ENCODE data around the gene PYDC2. TPM values are rescaled to one million over a fixed set of nuclear protein-coding genes. Genes with fewer than 3 reads are reported as not detected.

The PYDC2 gene
- total RNA-seq, 4 donors from 2014 or later, result not detected

DNA sequence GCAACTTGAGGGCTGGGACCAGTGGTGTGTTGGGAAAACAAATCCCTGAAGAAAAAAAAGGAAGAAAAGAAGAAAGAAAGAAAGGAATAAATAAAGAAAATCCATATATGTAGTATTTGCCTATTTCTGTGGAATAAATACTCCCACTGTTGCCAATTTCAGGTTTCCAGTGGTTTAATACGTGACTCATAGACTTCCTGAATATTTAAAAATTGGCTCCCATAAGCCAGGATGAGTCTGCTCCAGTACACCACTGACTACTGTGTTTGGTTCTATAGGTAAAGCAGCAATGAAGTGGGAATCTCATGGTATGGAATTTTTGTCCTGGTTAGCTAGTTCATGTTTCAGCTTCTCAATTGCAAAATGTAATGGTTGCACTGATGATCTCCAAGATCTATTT lies 31.6 kb downstream of the PYDC2 start:
- 63 to 70% methylated on average over 1 of the region's 1 CpG for WGBS, 2 donors (ENCODE audit: low coverage in 1 of 2)

DNA sequence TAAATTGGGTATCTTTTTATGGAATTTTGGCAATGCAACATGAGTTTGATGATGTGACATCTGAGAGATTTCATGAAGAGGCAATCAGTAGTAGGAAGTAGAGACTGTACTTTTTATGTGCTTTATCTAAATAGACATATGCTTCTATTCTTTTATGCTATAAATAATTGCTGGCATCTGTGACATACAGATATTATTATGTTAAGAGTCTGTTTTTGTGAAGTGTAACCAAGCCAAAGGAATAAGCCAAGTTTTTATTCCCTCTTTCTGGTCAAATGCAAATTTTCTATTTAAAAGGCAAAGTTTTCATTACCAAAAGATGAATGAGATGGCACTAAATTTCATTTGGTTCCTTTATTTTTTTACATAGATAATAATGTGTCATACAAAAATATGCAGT lies 32.4 kb downstream of the PYDC2 start:
- TF ChIP-seq, protein P1, sequence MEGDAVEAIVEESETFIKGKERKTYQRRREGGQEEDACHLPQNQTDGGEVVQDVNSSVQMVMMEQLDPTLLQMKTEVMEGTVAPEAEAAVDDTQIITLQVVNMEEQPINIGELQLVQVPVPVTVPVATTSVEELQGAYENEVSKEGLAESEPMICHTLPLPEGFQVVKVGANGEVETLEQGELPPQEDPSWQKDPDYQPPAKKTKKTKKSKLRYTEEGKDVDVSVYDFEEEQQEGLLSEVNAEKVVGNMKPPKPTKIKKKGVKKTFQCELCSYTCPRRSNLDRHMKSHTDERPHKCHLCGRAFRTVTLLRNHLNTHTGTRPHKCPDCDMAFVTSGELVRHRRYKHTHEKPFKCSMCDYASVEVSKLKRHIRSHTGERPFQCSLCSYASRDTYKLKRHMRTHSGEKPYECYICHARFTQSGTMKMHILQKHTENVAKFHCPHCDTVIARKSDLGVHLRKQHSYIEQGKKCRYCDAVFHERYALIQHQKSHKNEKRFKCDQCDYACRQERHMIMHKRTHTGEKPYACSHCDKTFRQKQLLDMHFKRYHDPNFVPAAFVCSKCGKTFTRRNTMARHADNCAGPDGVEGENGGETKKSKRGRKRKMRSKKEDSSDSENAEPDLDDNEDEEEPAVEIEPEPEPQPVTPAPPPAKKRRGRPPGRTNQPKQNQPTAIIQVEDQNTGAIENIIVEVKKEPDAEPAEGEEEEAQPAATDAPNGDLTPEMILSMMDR (IDR thresholded peaks at IDR 0.05), result no peak
- TF ChIP-seq POLR2A (IDR thresholded peaks at IDR 0.05) (no peak), POLR2AphosphoS5 (IDR thresholded peaks at IDR 0.05) (no peak), EP300 (IDR thresholded peaks at IDR 0.05; ENCODE audit: low read depth) (no peak)
- Histone ChIP-seq H3K27ac (no peak overlapping the region), H3K4me1 (no peaks in the 10 kb centered on the region), H3K4me3 (no peak overlapping the region), H3K27me3 (no peaks in the 10 kb centered on the region), H3K9me3 (no peaks in the 10 kb centered on the region), H3K36me3 (no peaks in the 10 kb centered on the region)
- no peak for DNase-seq
- intact Hi-C loops (cut with DNase I; ENCODE audit: low total_unique reads) (no loop called here), in situ Hi-C loops (cut with MboI; ENCODE audit: low pct_ligation_motif_present in 1 of 4, low pct_unique_long_range_greater_than_20kb in 1 of 4, low sequenced_read_pairs in 3 of 4) (no loop called here)

More for the DNA sequence above, 31.6 kb downstream of the PYDC2 start:
- Histone ChIP-seq H3K4me3 (no peak overlapping the region), H3K4me1 (no peaks in the 10 kb centered on the region), H3K27ac (no peak overlapping the region), H3K9me3 (no peaks in the 10 kb centered on the region), H3K36me3 (no peaks in the 10 kb centered on the region), H3K27me3 (no peaks in the 10 kb centered on the region)
- TF ChIP-seq POLR2A (IDR thresholded peaks at IDR 0.05) (no peak), POLR2AphosphoS5 (IDR thresholded peaks at IDR 0.05) (no peak)
- in situ Hi-C loops (cut with MboI; ENCODE audit: low pct_ligation_motif_present in 1 of 4, low pct_unique_long_range_greater_than_20kb in 1 of 4, low sequenced_read_pairs in 3 of 4), result no loop called here
- no peak for DNase-seq
- intact Hi-C loops (cut with DNase I; ENCODE audit: low total_unique reads), result no loop called here

DNA sequence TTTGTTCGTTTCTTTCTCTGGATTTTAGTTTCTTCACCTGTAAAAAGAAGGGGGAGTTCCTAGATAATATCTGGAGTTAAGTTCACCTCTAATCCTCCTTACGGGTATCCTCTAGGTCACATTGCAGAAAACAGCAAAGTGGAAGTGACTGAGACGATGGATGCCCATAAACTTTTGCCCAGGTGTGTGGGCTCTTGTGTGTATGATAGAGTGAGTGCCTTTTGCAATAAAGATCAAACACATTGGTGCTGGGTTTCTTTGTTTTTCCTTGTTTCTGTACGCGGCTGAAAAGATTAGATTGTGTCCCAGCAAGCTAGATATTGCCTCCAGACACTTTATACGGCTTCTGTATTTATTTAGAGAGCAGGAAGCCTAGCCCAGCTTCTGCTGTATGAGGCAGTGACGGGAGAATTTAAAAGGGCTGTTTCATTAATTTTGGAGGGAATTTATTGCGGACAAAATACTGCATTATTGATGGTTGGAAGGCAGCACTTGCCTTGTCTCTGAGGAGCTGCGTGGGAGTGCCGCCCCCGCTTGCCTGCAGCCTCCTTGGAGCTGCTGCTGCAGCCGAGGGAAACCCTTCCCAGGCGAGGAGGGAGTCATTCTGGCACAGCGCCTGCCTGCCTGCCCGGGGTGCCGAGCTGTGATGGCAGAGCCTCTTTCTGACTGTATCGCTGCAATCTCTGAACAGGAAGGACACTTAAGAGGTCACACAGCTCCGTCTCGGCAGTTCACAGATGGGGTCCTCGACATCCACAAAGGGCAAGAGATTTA lies 38.5 kb downstream of the PYDC2 start:
- WGBS, 2 donors (ENCODE audit: low coverage in 1 of 2), result 24 to 34% methylated on average over 7 to 19 of the region's 20 CpGs
- no peak overlapping the region for H3K4me3 ChIP-seq
- no peak overlapping the region for H3K27ac ChIP-seq
- H3K9me3 ChIP-seq, result no peaks in the 10 kb centered on the region
- DNase-seq, result peak; percentile 8
- in situ Hi-C loops (cut with MboI; ENCODE audit: low pct_ligation_motif_present in 1 of 4, low pct_unique_long_range_greater_than_20kb in 1 of 4, low sequenced_read_pairs in 3 of 4) (no loop called here), intact Hi-C loops (cut with DNase I; ENCODE audit: low total_unique reads) (no loop called here)
- peaks cover 0 to 5% (median 0%) of the 10 kb centered on the region in 4 donors for H3K4me1 ChIP-seq
- TF ChIP-seq POLR2AphosphoS5 (IDR thresholded peaks at IDR 0.05), result no peak
- no peak for TF ChIP-seq EP300 (IDR thresholded peaks at IDR 0.05; ENCODE audit: low read depth)
- H3K27me3 ChIP-seq, result no peaks in the 10 kb centered on the region
- H3K36me3 ChIP-seq, result no peaks in the 10 kb centered on the region

DNA sequence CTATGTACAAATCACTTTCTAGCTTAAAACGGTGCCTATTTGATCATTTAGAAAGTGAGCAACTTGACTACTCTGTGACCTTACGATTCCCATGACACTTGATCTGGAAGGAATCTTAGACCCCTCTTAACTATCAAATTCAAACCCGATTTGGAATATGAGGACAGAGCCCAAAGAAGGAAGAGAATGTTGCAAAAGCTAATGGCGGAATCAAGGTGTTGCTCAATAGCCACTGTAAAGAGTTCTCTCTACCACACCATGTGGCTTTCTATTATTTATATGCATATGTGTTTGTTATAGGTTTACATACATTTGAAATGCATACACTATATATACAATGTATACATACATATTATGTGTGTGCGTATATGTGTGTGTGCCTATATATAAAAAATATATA lies 39.9 kb downstream of the PYDC2 start:
- WGBS, 2 donors (ENCODE audit: low coverage in 1 of 2), result 89 to 90% methylated on average over 4 to 5 of the region's 5 CpGs
- TF ChIP-seq POLR2A (IDR thresholded peaks at IDR 0.05) (no peak), EP300 (IDR thresholded peaks at IDR 0.05; ENCODE audit: low read depth) (no peak), POLR2AphosphoS5 (IDR thresholded peaks at IDR 0.05) (no peak)
- TF ChIP-seq, protein P1 (IDR thresholded peaks at IDR 0.05), result no peak

DNA sequence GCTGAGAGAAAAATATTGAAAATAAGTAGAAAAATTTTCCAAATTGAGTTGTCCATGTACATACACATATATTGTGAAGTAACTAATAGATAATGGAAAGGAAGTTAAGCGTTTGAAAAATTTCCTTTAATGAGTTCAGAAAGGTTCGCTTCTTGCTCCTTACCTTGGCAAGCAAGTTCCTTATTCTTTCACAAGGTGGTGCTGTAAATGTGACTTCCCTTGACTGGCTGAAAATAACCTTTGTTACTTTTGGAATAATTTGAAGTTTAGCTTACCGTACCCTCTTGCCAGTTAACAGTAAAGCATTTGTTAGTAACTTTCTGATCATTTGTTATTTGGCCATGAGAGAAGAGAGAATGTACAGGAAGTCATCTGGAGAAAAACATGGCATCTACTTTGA lies 41.6 kb downstream of the PYDC2 start:
- TF ChIP-seq EP300 (IDR thresholded peaks at IDR 0.05; ENCODE audit: low read depth), result no peak
- no peak for TF ChIP-seq POLR2A (IDR thresholded peaks at IDR 0.05)
- TF ChIP-seq, protein P1 (IDR thresholded peaks at IDR 0.05), result no peak
- no peak for TF ChIP-seq POLR2AphosphoS5 (IDR thresholded peaks at IDR 0.05)
- DNase-seq, result no peak
- 57 to 61% methylated on average over 3 of the region's 3 CpGs for WGBS, 2 donors (ENCODE audit: low coverage in 1 of 2)
- intact Hi-C loops (cut with DNase I; ENCODE audit: low total_unique reads) (no loop called here), in situ Hi-C loops (cut with MboI; ENCODE audit: low pct_ligation_motif_present in 1 of 4, low pct_unique_long_range_greater_than_20kb in 1 of 4, low sequenced_read_pairs in 3 of 4) (no loop called here)
- Histone ChIP-seq H3K4me1 (peaks cover 0 to 5% (median 0%) of the 10 kb centered on the region in 4 donors), H3K27me3 (no peaks in the 10 kb centered on the region), H3K36me3 (no peaks in the 10 kb centered on the region), H3K9me3 (no peaks in the 10 kb centered on the region), H3K27ac (no peak overlapping the region), H3K4me3 (no peak overlapping the region)

More for the DNA sequence above, 39.9 kb downstream of the PYDC2 start:
- no peak overlapping the region for H3K27ac ChIP-seq
- no peaks in the 10 kb centered on the region for H3K9me3 ChIP-seq
- no peaks in the 10 kb centered on the region for H3K36me3 ChIP-seq
- H3K4me1 ChIP-seq, result peaks cover 0 to 5% (median 0%) of the 10 kb centered on the region in 4 donors
- no peak for DNase-seq
- intact Hi-C loops (cut with DNase I; ENCODE audit: low total_unique reads), result no loop called here
- in situ Hi-C loops (cut with MboI; ENCODE audit: low pct_ligation_motif_present in 1 of 4, low pct_unique_long_range_greater_than_20kb in 1 of 4, low sequenced_read_pairs in 3 of 4), result no loop called here
- no peak overlapping the region for H3K4me3 ChIP-seq
- H3K27me3 ChIP-seq, result no peaks in the 10 kb centered on the region

Measured in transverse colon (tissue), 4 donors.